GM18870 (cell line): ENCODE data around the gene SULT1A2.
"Not testable (repeated sequence)": the region's sequence is repeated elsewhere in the genome, so short reads cannot be mapped to it uniquely, and the experiment has no call there.

Source experiments
- ATAC-seq: cut with Tn5 transposase; IDR thresholded peaks from one replicate; pipeline ENCODE4 v1.9.1; 2021; ENCODE audit warnings: moderate library complexity; ENCODE audit not compliant: unreplicated experiment

SULT1A2 gene

DNA sequence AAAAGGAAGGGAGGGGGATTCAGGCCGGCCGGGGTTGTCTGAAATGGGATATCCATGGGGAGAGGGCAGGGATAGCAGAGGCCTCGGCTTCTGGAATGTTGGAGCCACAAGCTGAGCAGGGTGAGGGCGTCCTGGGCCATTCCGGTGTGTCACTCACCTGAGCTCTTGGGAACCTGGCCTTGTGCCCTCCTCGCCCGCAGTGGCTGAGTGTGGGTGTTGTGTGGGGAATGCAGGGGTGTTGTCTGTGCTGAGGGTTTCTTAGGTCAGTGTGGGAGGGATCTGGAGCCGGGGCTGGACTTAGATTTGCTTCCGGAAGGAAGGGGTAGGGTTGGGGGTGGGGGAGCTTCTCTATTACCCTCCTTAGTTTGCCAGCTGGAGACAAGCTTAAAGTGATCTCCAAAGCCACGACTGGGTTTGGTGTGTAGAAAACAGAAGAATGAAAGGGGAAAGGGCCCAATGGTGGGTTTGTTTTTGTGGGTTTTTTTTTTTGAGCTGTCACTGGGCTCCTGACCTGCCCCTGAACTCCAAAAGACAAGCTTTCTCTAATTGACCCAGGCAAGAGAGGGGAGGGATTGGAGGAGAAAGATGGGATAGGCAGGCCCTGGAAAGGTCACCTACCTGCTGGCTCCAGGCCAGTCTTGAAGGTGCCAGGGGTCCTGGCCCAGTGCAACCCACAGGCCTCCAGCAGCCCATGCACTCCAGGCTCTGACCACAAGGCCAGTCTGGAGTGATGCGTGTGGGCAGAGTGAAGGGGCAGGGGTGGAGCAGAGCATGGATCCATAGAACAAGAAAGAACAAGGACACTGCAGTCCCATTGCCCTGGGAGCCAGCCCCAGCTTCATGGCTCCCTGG, at the start of gene SULT1A2:
TSS of gene SULT1A2 (minus strand) at position 211 of the 852 bp plus-strand sequence. CDS start 1,120 bp downstream, outside the sequence.
- no peak for ATAC-seq

DNA sequence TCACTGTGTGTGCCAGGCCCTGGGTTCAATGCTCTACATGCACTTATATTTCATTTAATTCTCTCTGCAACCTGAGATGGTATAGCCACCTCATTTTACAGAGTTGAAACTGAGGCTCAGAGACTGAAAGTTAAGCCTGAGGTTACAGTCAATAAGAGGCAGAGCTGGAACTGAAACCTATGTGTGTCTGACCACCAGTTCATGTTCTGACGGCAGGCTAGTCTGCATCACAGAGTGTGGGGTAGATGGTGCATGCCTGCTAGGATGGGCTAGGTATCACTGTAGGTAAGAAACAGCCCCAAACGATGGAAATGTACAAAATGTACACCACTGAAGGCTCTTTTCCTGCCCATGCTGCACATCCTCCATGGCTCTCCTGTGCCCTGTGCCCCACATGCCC, 43.1 kb upstream of the SULT1A2 start:
- ATAC-seq, result not testable (repeated sequence)

DNA sequence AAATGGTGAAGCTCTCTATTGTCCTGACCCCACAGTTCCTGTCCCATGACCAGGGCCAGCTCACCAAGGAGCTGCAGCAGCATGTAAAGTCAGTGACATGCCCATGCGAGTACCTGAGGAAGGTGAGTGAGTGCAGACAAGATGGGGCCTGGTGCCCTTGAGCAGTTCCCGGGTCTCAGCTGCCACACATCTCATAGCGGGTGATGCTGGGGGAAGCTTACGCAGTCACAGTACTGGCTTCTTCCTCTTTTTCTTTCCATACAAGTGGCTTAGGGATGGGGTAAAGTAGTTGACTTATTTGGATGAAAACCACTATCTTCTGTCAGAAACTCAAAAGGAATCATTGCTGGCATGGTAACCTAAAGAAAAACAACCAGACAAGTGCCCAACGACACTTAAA, 41.5 kb upstream of the SULT1A2 start:
- not testable (repeated sequence) for ATAC-seq

DNA sequence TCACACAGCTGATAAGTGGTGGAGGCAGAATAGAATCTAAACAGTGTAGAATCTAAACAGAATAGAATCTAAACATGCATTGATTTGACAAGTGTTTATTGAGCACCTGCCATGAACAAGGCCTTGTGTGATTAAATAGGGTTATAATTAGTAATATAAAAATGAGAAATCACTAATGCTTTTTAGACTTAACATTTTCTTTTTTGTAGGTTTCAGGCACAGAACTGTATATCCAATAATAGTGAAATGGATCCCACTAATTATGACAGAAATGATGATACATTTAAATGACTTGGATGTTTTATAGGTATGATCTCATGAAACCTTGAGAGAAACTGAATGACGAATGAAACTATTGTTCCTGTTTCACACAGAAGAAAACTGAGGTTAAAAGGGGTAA, 40.9 kb upstream of the SULT1A2 start, which contains the start of gene NPIPB8:
TSS of gene NPIPB8 (plus strand) at position 301 of the 400 bp plus-strand sequence. CDS start 296 bp downstream, outside the sequence.
- ATAC-seq, result not testable (repeated sequence)

DNA sequence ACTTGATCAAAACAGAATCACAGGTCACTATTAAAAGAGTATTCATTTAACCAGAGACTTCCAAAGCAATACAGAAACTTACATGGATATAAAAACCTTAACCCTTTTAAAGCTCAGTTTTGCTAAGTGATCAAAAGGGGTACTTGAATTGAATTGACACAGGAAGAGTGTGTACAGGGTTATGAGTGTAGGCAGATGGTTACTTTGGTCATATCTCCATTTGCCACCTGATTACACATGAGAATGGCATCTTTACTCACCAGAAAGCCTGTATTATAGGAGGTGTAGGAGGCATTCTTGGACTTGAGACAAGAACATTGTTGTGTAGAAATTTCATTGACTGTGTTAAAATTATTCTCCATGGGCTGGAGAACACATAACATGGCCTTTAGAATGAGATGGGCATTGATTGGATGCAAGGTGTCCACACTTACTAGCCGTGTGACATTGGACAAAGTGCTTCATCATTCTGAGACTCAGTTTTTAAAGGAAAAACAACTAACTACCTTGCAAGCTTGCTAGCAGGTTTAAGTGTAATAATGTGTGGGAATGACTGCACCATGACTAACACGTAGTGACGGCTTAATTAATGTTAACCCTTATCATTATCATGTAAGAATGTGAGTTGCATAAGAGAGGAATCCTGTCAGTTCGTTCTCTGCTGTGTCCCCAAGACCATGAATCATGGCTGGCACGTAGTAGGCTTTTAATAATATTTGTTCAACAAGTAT, 39.4 kb upstream of the SULT1A2 start:
- ATAC-seq, result not testable (repeated sequence)

DNA sequence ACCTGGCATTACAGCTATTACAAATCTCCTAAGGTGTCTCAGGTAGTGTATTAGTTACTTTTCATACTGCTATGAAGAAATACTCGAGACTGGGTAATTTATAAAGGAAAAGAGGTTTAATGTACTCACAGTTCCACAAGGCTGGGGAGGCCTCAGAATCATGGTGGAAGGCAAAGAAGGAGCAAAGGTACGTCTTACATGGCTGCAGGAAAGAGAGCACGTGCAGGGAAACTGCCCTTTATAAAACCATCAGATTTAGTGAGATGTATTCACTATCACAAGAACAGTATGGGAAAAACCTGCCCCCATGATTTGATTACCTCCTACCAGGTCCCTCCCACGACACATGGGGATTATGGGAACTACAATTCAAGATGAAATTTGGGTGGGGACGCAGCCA, 34.1 kb upstream of the SULT1A2 start:
- ATAC-seq, result not testable (repeated sequence)

GRCh38 chr16:28623172-28623711, 26.4 kb upstream of the SULT1A2 start:
- no peak for ATAC-seq

GRCh38 chr16:28622532-28623171, 25.8 kb upstream of the SULT1A2 start:
- ATAC-seq, result not testable (repeated sequence)

GRCh38 chr16:28621481-28622155, 24.8 kb upstream of the SULT1A2 start:
- no peak for ATAC-seq

DNA sequence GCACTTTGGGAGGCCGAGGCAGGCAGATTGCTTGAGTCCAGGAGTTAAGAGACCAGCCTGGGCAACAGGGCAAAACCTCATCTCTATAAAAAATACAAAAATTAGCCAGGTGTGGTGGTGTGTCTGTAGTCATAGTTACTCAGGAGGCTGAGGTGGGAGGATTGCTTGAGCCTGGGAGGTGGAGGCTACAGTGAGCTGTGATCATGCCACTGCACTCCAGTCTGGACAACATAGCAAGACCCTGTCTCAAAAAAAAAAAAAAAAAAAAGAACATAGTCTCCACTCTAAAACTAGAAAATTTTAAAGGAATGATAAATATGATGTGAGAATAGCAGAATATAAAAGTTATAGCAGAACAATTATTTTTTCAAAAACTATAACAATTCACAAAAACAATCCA, 23.5 kb upstream of the SULT1A2 start:
- ATAC-seq, result not testable (repeated sequence)

- ATAC-seq, result no peak
Measured at GRCh38 chr16:28617874-28618273, 21.0 kb upstream of the SULT1A2 start.

- no peak for ATAC-seq
Measured at GRCh38 chr16:28616636-28617035, 19.8 kb upstream of the SULT1A2 start.

- not testable (repeated sequence) for ATAC-seq
Measured at GRCh38 chr16:28616224-28616577, 19.4 kb upstream of the SULT1A2 start.

- not testable (repeated sequence) for ATAC-seq
Measured at GRCh38 chr16:28615486-28616223, 18.8 kb upstream of the SULT1A2 start.

DNA sequence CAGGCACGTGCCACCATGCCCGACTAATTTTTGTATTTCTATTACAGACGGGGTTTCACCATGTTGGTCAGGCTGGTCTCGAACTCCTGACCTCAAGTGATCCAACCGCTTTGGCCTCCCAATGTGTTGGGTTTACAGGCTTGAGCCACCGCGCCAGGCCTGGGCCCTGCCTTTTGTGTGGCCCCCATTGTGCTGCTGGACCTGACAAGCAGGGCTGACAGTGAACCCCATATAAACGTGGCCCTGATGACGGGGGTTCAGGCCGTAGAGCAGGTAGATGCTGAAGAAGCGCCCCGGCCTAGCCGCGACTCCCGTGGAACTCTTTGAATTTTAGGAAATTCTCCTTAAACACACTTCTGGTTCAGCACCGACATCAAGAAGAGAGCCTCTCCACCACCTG, 17.7 kb upstream of the SULT1A2 start:
- not testable (repeated sequence) for ATAC-seq

DNA sequence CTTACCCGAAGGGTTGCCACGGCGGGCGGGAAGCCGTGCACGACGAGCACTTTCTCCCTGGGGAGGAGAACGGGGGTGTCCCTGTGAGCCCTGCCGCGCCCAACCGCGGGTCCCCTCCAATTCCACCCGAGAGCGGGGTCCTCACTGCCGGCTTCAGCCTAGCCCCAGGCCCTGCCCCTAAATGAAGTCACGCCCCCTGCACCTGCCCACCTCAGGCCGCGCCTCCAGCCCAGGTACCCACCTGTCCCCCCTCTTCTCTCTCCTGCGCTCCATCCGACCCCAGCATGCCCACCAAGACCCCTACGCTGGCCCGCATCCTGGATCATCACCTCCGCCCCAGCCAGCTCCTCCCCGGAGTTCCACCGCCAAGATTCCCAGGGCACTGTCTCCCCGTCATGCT, 17.1 kb upstream of the SULT1A2 start:
- not testable (repeated sequence) for ATAC-seq

DNA sequence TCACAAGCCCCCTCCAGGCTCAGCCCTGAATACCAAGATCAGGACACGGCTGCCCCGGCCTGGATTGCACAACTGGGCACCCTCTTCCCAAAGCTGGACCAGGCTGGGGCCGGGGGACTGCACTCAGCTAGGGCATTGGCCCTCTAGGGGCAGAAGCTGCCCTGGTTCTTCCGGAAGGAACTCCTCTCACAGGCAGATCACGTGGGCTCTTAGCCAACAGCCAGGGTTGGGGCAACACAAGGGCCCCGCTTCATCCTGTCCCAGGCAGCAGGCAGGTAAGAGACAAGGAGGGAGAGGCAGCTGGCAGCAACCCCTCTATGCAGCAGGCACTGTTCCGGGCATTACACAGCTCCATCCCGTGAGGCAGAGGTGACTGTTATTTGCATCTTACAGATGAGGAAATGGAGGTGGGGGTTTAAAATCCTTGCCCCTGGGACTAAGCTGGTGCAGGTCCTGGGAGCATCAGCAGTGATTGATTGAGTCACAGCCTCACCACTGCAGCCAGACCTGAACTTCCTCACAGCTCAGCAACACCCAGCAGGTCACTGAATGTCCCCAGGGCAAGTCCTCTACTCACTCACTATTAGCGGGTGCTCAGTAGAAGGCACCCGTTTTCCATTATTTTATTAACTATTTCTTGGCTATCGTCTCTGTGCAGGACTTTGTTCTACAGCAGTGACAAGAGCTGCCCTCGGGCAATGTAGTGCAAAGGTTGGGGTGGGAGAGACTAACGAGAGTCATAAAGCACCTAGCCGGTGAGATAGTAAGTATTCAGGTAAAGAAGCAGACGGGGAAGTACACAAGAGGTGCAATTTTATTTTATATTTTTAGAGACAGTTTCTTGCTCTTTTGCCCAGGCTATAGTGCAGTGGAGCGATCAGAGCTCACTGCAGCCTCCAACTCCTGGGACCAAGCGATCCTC, 15.8 kb upstream of the SULT1A2 start:
- not testable (repeated sequence) for ATAC-seq

- no peak for ATAC-seq
Measured at GRCh38 chr16:28610595-28611191, 13.8 kb upstream of the SULT1A2 start.
